Uterus (tissue), 4 donors: Measurements from ENCODE around the gene MRNIP. TPM values are rescaled to one million over a fixed set of nuclear protein-coding genes. Genes with fewer than 3 reads are reported as not detected.

Source experiments
- DNase-seq, 2 donors: peaks; one replicate each; pipeline ENCODE4 v3.0.0-alpha.2; 2019 to 2020
- H3K27ac ChIP-seq, 2 donors: fragments of 200-600 bp; sonication (generic); 1 replicate in 1 of 2; 2 replicates in 1 of 2; pipeline ENCODE4 v1.5.1; 2016 to 2018
- H3K27me3 ChIP-seq, 2 donors: fragments of 200-600 bp; sonication (generic); one replicate each; pipeline ENCODE4 v1.5.1; 2018 to 2019; ENCODE audit warnings: control low read depth in 1 of 2
- H3K36me3 ChIP-seq, 2 donors: fragments of 200-600 bp; sonication (generic); one replicate each; pipeline ENCODE4 v1.5.1; 2019; ENCODE audit warnings: control low read depth in 1 of 2
- H3K4me1 ChIP-seq, 2 donors: fragments of 200-600 bp; sonication (generic); one replicate each; pipeline ENCODE4 v1.5.1; 2018 to 2019; ENCODE audit warnings: control low read depth in 1 of 2
- H3K4me3 ChIP-seq, 2 donors: fragments of 200-600 bp; sonication (generic); 1 replicate in 1 of 2; 2 replicates in 1 of 2; pipeline ENCODE4 v1.5.1; 2018 to 2019; ENCODE audit warnings: mild to moderate bottlenecking in 1 of 2
- H3K9me3 ChIP-seq, 2 donors: fragments of 200-600 bp; sonication (generic); one replicate each; pipeline ENCODE4 v1.5.1; 2019; ENCODE audit warnings: control low read depth in 1 of 2
- POLR2A ChIP-seq, 2 donors: fragments of 450-650 bp; IDR thresholded peaks; one replicate each; pipeline ENCODE4 v1.6.1; 2016; ENCODE audit warnings: antibody characterized with exemption in 2 of 2, mild to moderate bottlenecking in 1 of 2, moderate library complexity in 1 of 2
- intact Hi-C: fragments of 100-400 bp; cut with DNase I; formaldehyde crosslinking; loops from one replicate; pipeline ENCODE4 v1.15.1; 2023; ENCODE audit warnings: low total_unique reads
- total RNA-seq, 4 donors: library from RNA; depleted of rRNA in 3 of 4; stranded (reverse); fragments of >200 nt in 3 of 4; gene quantifications; one replicate each; pipeline versions ENCODE4 v1.1.0 to v1.2.4, GENCODE V29; 2014 to 2023
- TF ChIP-seq, protein P1 (sequence below), 4 experiments: fragments of 200-600 bp in 2 of 4; fragments of 450-650 bp in 2 of 4; sonication (generic) in 2 of 4; IDR thresholded peaks; one replicate each; pipeline ENCODE4 v1.5.1; 2016 to 2019; ENCODE audit warnings: antibody characterized with exemption in 4 of 4, mild to moderate bottlenecking in 2 of 4, moderate library complexity in 1 of 4
- donor health status: DM: yes; HTN: yes; CAD: no.

Gene MRNIP
- total RNA-seq, 4 donors from 2014 or later, result 16.8 to 138 (median 61.6) TPM

DNA sequence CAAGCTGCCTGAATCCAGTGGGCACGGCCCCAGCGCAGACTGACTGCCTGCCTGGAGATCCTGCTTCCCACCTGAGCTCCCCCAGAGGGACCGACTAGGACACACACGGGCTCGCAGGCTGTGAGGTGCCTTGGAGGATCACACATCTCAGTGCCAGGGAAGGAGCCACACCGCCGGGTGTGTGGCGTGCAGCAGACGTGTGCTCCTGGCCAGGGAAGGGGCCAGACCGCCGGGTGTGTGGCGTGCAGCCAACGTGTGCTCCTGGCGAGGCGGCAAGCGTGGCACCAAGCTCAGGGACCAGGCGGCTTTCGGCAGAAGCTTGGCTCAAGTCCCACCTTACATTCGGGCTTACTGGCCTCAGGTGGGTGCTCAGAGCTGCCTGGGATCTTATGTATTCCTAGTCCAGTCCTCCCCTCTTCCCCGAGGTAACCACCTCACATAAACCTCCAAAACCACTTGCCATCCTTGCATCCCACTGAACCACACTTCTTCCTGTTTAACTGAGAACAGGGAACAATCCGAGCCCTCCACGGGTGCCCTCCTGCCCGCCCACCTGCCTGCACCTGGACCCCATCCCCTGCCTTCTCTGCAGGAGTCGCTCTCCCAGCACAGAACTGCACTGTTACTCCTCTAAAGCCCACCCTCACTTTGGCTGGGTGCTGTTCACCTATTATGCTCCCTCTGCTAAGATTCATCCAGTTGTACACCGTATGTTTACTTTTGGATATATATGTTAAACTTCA is 22.4 kb upstream of the MRNIP start:
- TF ChIP-seq POLR2A (IDR thresholded peaks at IDR 0.05), result no peak
- TF ChIP-seq, protein P1, sequence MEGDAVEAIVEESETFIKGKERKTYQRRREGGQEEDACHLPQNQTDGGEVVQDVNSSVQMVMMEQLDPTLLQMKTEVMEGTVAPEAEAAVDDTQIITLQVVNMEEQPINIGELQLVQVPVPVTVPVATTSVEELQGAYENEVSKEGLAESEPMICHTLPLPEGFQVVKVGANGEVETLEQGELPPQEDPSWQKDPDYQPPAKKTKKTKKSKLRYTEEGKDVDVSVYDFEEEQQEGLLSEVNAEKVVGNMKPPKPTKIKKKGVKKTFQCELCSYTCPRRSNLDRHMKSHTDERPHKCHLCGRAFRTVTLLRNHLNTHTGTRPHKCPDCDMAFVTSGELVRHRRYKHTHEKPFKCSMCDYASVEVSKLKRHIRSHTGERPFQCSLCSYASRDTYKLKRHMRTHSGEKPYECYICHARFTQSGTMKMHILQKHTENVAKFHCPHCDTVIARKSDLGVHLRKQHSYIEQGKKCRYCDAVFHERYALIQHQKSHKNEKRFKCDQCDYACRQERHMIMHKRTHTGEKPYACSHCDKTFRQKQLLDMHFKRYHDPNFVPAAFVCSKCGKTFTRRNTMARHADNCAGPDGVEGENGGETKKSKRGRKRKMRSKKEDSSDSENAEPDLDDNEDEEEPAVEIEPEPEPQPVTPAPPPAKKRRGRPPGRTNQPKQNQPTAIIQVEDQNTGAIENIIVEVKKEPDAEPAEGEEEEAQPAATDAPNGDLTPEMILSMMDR (IDR thresholded peaks at IDR 0.05), result no peak
- H3K9me3 ChIP-seq, result peaks cover 0 to 2% of the 10 kb centered on the region in 2 donors
- DNase-seq, result no peak
- H3K4me1 ChIP-seq, result peaks cover 0 to 6% of the 10 kb centered on the region in 2 donors
- no peak overlapping the region for H3K27ac ChIP-seq
- intact Hi-C loops, result no loop called here
- H3K27me3 ChIP-seq, result no peaks in the 10 kb centered on the region
- no peak overlapping the region for H3K4me3 ChIP-seq
- no peaks in the 10 kb centered on the region for H3K36me3 ChIP-seq

DNA sequence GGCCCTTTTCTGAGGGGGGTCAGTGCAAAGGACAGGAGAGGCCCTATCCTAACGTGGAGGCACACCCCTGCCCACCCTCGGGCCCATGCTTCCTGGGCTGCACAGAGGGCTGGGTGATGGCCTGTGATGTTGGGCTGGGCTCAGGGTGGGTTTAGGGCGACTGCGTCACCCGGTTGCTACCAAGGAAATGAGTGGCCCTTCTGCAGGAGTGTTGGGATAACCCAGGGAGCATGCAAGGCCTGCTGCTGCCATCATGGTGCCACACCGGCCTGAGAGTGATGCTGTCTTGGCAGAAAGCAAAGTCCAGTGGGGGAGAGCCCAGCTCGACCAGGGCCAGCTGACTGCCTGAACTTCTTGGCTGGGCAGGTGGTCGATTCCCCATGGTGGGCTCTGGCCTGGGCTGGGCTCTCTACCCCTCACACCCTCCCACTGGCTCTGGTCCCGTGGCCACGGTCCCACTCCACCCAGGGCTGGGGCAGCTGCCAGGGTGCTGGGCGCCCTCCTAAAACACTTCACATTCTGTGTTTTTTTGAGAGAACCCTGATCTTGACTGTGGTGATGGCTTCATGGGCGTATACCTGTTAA is 21.5 kb upstream of the MRNIP start:
- no peak overlapping the region for H3K4me3 ChIP-seq
- H3K27ac ChIP-seq, result no peak overlapping the region
- TF ChIP-seq, protein P1 (IDR thresholded peaks at IDR 0.05), result no peak
- no peak for TF ChIP-seq POLR2A (IDR thresholded peaks at IDR 0.05)
- H3K9me3 ChIP-seq, result peaks cover 0 to 2% of the 10 kb centered on the region in 2 donors
- no peaks in the 10 kb centered on the region for H3K36me3 ChIP-seq
- DNase-seq, result no peak
- intact Hi-C loops, result no loop called here
- no peaks in the 10 kb centered on the region for H3K27me3 ChIP-seq
- peaks cover 0 to 7% of the 10 kb centered on the region in 2 donors for H3K4me1 ChIP-seq

DNA sequence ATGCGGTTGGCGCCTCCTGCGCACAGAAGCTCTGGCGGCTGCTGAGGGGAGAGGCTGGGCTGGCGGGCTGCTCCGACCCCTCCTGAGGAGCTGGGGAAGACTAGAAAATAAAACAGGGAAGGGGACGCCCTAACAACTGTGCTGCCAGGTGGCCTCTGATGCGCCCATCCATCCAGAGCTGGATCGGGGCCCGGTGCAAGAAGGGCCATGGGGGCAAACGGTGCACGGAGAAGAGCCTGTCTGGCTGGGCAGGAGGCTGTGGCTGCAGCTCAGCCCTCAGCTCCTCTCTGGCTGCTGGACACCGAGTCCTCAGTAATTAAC is 21.0 kb upstream of the MRNIP start:
- DNase-seq, result no peak

GRCh38 chr5:179879003-179879689 is 20.5 kb upstream of the MRNIP start:
- H3K27ac ChIP-seq, result no peak overlapping the region
- no peaks in the 10 kb centered on the region for H3K27me3 ChIP-seq
- H3K4me1 ChIP-seq, result peaks cover 0 to 7% of the 10 kb centered on the region in 2 donors
- no peaks in the 10 kb centered on the region for H3K36me3 ChIP-seq
- TF ChIP-seq POLR2A (IDR thresholded peaks at IDR 0.05), result no peak
- TF ChIP-seq, protein P1 (IDR thresholded peaks at IDR 0.05), result no peak
- no peak overlapping the region for H3K4me3 ChIP-seq
- peaks cover 0 to 2% of the 10 kb centered on the region in 2 donors for H3K9me3 ChIP-seq
- intact Hi-C loops, result no loop called here
- no peak for DNase-seq

More for the DNA sequence above, 21.0 kb upstream of the MRNIP start:
- Histone ChIP-seq H3K27me3 (no peaks in the 10 kb centered on the region), H3K4me3 (no peak overlapping the region), H3K9me3 (peaks cover 0 to 2% of the 10 kb centered on the region in 2 donors), H3K27ac (no peak overlapping the region), H3K36me3 (no peaks in the 10 kb centered on the region), H3K4me1 (peaks cover 0 to 7% of the 10 kb centered on the region in 2 donors)
- intact Hi-C loops, result no loop called here
- TF ChIP-seq, protein P1 (IDR thresholded peaks at IDR 0.05), result no peak
- TF ChIP-seq POLR2A (IDR thresholded peaks at IDR 0.05), result no peak
